Cardiac muscle cell (in vitro differentiated cells and primary cell): ENCODE results near the gene DCLK1. TPM values are rescaled to one million over a fixed set of nuclear protein-coding genes. Genes with fewer than 3 reads are reported as not detected.

Source experiments
- DNase-seq, 2 donors: peaks; one replicate each; pipeline versions ENCODE4 v3.0.0 to v3.0.0-alpha.2; 2010 to 2017; ENCODE audit warnings: low read depth in 1 of 2, low spot score in 1 of 2
- H3K27ac ChIP-seq: fragments of 200-600 bp; sonication (generic); 2 replicates; pipeline ENCODE4 v1.5.1; 2016
- H3K27me3 ChIP-seq: fragments of 200-600 bp; sonication (generic); 2 replicates; pipeline ENCODE4 v1.6.0; 2016; ENCODE audit warnings: control low read depth
- H3K36me3 ChIP-seq: fragments of 200-600 bp; sonication (generic); 2 replicates; pipeline ENCODE4 v1.5.1; 2016; ENCODE audit warnings: control low read depth
- H3K4me1 ChIP-seq: fragments of 200-600 bp; sonication (generic); 2 replicates; pipeline ENCODE4 v1.8.1; 2017; ENCODE audit warnings: low read depth, mild to moderate bottlenecking, mixed run types
- H3K4me3 ChIP-seq: fragments of 200-600 bp; sonication (generic); 2 replicates; pipeline ENCODE4 v1.5.1; 2016; ENCODE audit warnings: mild to moderate bottlenecking
- H3K9me3 ChIP-seq: fragments of 200-600 bp; sonication (generic); 2 replicates; pipeline ENCODE4 v1.5.1; 2017; ENCODE audit warnings: low read depth, mild to moderate bottlenecking, control low read depth
- CTCF ChIP-seq: IDR thresholded peaks from 2 replicates; pipeline ENCODE4 v1.5.1; 2012; ENCODE audit warnings: low read depth, mild to moderate bottlenecking, low read length
- polyA plus RNA-seq: library from polyadenylated mRNA; unstranded; fragments of >200 nt; fragmentation: Nextera tagmentation; extraction: Ambion mirVana; gene quantifications from 2 replicates; pipeline ENCODE4 v1.2.1, GENCODE V29; 2016
- total RNA-seq: library from RNA; depleted of rRNA; stranded (reverse); fragments of >200 nt; gene quantifications from 2 replicates; pipeline ENCODE4 v1.2.3, GENCODE V29; 2016

DCLK1 gene
- total and polyA plus RNA-seq, 2 experiments from 2014 or later: 0.09 TPM; not detected in 1

GRCh38 chr13:35882722-35883497 lies 248.3 kb downstream of the DCLK1 start:
- no peak for DNase-seq
- Histone ChIP-seq H3K4me3 (no peak overlapping the region), H3K27me3 (no peaks in the 10 kb centered on the region), H3K4me1 (no peaks in the 10 kb centered on the region), H3K36me3 (no peaks in the 10 kb centered on the region), H3K27ac (no peak overlapping the region), H3K9me3 (no peaks in the 10 kb centered on the region)
- no peak for TF ChIP-seq CTCF

GRCh38 chr13:35881360-35881759 lies 249.8 kb downstream of the DCLK1 start:
- Histone ChIP-seq H3K27ac (no peak overlapping the region), H3K4me1 (no peaks in the 10 kb centered on the region), H3K4me3 (no peak overlapping the region), H3K9me3 (no peaks in the 10 kb centered on the region), H3K27me3 (no peaks in the 10 kb centered on the region), H3K36me3 (no peaks in the 10 kb centered on the region)
- TF ChIP-seq CTCF: no peak
- DNase-seq: peak in 1 of 2 donors; percentile 43

GRCh38 chr13:35879111-35879510 lies 252.1 kb downstream of the DCLK1 start:
- Histone ChIP-seq H3K9me3 (no peaks in the 10 kb centered on the region), H3K4me3 (no peak overlapping the region), H3K4me1 (no peaks in the 10 kb centered on the region), H3K36me3 (no peaks in the 10 kb centered on the region), H3K27ac (no peak overlapping the region), H3K27me3 (no peaks in the 10 kb centered on the region)
- no peak for TF ChIP-seq CTCF
- DNase-seq: no peak

GRCh38 chr13:35876601-35877000 lies 254.6 kb downstream of the DCLK1 start:
- Histone ChIP-seq H3K36me3 (no peaks in the 10 kb centered on the region), H3K27me3 (no peaks in the 10 kb centered on the region), H3K4me3 (no peak overlapping the region), H3K4me1 (no peaks in the 10 kb centered on the region), H3K9me3 (no peaks in the 10 kb centered on the region), H3K27ac (no peak overlapping the region)
- DNase-seq: no peak
- no peak for TF ChIP-seq CTCF

- Histone ChIP-seq H3K36me3 (no peaks in the 10 kb centered on the region), H3K4me1 (no peaks in the 10 kb centered on the region), H3K9me3 (no peaks in the 10 kb centered on the region), H3K27ac (no peak overlapping the region), H3K27me3 (no peaks in the 10 kb centered on the region), H3K4me3 (no peak overlapping the region)
- no peak for TF ChIP-seq CTCF
- no peak for DNase-seq
These were observed 256.5 kb downstream of the DCLK1 start for GRCh38 chr13:35874704-35875103.
